ENCODE data around the gene CSRP1. TPM values are rescaled to one million over a fixed set of nuclear protein-coding genes. Genes with fewer than 3 reads are reported as not detected.

Gene CSRP1
- total and polyA plus RNA-seq, 9 of the 15 experiments (the other 6 are each of a cell fraction or from before 2014, with no cell fraction given), result 6.8 to 39.4 (median 23.7) TPM

- TF ChIP-seq, protein P1, sequence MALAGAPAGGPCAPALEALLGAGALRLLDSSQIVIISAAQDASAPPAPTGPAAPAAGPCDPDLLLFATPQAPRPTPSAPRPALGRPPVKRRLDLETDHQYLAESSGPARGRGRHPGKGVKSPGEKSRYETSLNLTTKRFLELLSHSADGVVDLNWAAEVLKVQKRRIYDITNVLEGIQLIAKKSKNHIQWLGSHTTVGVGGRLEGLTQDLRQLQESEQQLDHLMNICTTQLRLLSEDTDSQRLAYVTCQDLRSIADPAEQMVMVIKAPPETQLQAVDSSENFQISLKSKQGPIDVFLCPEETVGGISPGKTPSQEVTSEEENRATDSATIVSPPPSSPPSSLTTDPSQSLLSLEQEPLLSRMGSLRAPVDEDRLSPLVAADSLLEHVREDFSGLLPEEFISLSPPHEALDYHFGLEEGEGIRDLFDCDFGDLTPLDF (CRISPR knock-in tag; IDR thresholded peaks at IDR 0.05), result no peak
- TF ChIP-seq NCOA1 (IDR thresholded peaks at IDR 0.05; ENCODE audit: low read depth), result 0 out of 2 replicates have a peak, but pooled peaks have one; percentile 46
- no peak for TF ChIP-seq ARID4B (CRISPR knock-in tag; IDR thresholded peaks at IDR 0.05)
- TF ChIP-seq MLX (CRISPR knock-in tag; conservative IDR thresholded peaks at IDR 0.05), result no peak
- no peak for TF ChIP-seq FOXJ2 (tag; IDR thresholded peaks at IDR 0.05)
- TF ChIP-seq DNMT1 (IDR thresholded peaks at IDR 0.05), result no peak
- TF ChIP-seq HNRNPL (IDR thresholded peaks at IDR 0.05; ENCODE audit: low read depth, low read length), result no peak
- TF ChIP-seq, protein P2, sequence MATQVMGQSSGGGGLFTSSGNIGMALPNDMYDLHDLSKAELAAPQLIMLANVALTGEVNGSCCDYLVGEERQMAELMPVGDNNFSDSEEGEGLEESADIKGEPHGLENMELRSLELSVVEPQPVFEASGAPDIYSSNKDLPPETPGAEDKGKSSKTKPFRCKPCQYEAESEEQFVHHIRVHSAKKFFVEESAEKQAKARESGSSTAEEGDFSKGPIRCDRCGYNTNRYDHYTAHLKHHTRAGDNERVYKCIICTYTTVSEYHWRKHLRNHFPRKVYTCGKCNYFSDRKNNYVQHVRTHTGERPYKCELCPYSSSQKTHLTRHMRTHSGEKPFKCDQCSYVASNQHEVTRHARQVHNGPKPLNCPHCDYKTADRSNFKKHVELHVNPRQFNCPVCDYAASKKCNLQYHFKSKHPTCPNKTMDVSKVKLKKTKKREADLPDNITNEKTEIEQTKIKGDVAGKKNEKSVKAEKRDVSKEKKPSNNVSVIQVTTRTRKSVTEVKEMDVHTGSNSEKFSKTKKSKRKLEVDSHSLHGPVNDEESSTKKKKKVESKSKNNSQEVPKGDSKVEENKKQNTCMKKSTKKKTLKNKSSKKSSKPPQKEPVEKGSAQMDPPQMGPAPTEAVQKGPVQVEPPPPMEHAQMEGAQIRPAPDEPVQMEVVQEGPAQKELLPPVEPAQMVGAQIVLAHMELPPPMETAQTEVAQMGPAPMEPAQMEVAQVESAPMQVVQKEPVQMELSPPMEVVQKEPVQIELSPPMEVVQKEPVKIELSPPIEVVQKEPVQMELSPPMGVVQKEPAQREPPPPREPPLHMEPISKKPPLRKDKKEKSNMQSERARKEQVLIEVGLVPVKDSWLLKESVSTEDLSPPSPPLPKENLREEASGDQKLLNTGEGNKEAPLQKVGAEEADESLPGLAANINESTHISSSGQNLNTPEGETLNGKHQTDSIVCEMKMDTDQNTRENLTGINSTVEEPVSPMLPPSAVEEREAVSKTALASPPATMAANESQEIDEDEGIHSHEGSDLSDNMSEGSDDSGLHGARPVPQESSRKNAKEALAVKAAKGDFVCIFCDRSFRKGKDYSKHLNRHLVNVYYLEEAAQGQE (IDR thresholded peaks at IDR 0.05; ENCODE audit: borderline replicate concordance), result no peak
- TF ChIP-seq, protein P2 (CRISPR knock-in tag; IDR thresholded peaks at IDR 0.05; ENCODE audit: low read depth), result peak; percentile 46; the same call in 1 of the 2 replicates
- no peak for TF ChIP-seq NFXL1 (CRISPR knock-in tag; IDR thresholded peaks at IDR 0.05)
- peak; percentile 98 for TF ChIP-seq SPI1 (IDR thresholded peaks at IDR 0.05; ENCODE audit: borderline replicate concordance, low read depth, low read length)
- peak; percentile 65 for TF ChIP-seq MAFK (IDR thresholded peaks at IDR 0.05; ENCODE audit: low read length)
Observed at GRCh38 chr1:201551877-201552731, 45.2 kb upstream of the CSRP1 start (continued).
